HG02571 (cell line): ENCODE results near the gene OPA1.

ENCODE experiments used
- ATAC-seq: cut with Tn5 transposase; IDR thresholded peaks from one replicate; pipeline ENCODE4 v1.9.1; 2021; ENCODE audit warnings: mild to moderate bottlenecking, moderate library complexity; ENCODE audit not compliant: unreplicated experiment

Gene OPA1

DNA sequence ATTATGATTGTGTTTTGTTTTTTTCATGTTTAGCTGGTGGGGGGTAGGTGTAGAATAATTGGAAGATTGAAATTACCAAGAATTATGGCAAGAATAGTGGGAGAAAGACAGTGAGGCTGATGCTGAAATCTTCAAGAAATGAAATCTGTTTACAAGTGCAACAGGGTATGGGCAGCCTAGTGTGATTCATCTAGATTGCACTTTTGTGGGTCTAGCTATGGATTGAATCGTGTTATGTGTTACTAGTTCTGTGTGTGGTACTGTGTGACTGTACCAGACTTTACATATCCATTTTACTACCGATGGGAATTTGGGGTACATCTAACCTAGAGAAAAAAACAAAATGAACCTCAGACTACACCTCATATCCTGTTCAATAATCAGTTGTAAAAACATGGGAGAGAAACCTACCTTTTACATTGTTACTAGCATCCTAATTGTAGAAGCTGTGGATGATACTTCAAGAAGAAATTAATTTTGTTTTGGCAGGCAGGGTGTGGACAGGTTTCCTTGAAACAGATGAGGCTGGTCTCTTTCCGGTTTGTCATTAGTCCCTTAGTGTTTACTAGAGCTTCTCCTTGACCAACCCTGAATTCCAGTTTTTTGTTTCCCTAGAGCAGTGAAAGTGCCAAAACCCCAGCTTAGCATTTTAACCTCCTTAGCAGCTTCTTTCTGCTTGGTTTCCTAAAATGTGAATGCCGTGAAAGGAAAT lies 47.9 kb downstream of the OPA1 start:
- no peak for ATAC-seq

- ATAC-seq, result no peak
Measured at GRCh38 chr3:193641440-193641775, 48.4 kb downstream of the OPA1 start.

DNA sequence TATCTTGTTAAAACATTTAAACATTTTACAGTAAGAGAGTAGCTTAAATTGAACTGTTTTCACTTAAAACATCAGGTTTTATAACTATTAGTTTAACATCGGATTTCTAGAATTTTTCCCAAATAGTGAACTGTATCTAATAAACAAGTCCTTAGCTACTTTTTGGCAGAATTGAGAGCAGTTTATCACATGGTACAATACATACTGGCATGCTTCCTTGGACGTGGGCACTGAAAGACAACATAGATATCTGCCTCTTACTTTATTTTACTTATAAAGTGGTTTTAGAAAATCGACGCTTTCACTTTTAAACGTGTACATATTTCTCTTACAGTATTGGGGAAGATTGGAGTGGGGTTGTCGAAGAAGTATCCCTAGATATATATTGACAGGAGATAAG lies 52.8 kb downstream of the OPA1 start:
- ATAC-seq, result no peak

DNA sequence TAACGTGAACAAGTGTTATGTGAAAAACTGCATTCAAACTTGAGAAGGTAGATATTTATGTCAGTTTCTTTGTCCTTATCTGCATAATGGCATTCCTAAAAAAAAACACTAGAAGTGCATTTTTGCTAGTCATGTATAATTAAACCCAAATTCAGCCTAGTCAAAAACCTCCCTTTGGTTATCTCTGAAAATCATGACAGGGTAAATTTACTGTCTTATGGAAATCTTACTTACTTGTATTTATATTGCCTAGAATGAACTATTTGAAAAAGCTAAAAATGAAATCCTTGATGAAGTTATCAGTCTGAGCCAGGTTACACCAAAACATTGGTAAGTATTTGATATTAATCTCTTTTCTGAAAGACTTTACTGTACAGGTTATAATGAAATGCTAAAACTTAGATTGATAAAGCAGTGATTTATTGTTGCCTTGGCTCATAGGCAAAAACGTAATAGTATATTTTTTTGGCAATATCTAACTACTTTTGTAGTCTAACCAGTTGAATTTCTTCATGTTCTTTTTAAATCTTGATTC lies 55.6 kb downstream of the OPA1 start:
- no peak for ATAC-seq

DNA sequence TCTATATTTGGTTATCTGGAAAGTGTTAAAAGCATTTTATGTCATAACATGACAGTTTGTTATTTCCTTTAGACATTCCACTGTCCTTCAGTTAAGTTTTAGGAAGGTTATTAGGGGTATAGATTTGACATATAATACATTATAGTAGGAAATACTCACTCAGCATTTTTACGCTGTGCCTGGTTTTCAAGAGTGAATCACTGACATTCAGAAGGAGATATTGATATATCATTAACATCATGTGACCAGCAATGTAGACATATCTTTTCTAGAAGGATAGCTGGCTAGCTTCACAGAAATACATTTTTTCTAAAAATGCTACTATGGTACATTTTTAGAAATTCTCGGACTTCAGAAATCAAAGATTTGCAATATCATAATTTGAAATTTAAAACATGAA lies 57.6 kb downstream of the OPA1 start:
- ATAC-seq, result no peak

GRCh38 chr3:193655831-193656433 lies 62.9 kb downstream of the OPA1 start:
- ATAC-seq, result no peak

- ATAC-seq, result no peak
Measured at GRCh38 chr3:193656445-193656844, 63.4 kb downstream of the OPA1 start.

GRCh38 chr3:193656878-193657282 lies 63.9 kb downstream of the OPA1 start:
- no peak for ATAC-seq

GRCh38 chr3:193660171-193660570 lies 67.2 kb downstream of the OPA1 start:
- no peak for ATAC-seq

DNA sequence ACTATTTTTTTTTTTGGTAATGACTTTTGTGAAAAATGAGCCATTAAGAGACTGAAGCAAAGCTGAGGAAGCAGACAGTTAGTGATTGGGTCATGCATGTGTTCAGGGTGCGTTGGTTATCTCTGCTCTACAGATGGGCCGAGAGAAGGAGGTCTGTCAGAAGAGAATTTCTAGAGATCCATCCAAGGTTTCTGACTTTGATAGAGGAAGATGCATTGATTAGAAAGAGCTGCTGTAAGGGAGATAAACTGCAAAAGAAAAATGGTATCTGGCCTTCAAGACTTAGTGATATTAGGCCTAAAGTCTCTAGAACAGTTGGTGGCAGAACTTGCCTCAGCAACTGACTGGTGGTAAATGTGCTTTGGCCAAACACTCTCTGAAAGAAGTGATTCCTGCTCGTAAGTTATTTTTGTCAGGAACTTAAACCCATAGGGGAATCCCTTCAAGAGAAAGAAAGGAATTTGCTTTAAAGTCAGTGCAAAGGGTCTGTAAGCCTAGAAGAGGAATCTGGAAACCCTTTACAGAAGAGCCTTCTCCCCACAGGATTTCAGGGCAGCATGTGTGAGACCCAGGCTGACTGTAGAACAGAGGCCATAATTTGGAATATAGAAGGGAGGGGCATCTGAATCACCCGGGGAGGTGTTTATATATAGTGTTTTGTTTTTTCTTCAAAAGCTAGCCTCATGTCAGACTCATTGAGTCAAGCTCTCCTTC lies 67.8 kb downstream of the OPA1 start:
- no peak for ATAC-seq

DNA sequence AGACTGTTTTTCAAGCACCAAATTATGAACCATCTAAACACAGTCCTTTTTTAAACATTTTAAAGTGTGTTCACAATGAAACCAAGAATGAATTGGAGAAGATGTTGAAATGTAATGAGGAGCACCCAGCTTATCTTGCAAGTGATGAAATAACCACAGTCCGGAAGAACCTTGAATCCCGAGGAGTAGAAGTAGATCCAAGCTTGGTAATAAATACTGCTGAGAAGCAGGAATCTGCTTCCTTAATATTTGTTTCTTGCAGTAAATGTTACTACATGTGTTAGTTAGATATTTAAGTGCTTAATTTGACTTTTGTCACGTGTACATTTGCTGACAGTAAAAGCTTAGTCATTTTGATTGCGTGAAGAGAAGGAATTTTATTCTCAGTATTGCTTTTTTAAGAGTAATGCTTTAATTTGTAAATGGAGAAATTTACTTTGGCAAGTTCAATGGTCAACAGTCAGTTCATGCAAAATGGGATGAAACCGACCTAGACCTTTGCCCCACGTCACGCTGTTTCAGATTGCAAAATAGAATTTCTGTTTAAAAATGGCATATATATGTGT lies 69.8 kb downstream of the OPA1 start:
- ATAC-seq, result no peak

DNA sequence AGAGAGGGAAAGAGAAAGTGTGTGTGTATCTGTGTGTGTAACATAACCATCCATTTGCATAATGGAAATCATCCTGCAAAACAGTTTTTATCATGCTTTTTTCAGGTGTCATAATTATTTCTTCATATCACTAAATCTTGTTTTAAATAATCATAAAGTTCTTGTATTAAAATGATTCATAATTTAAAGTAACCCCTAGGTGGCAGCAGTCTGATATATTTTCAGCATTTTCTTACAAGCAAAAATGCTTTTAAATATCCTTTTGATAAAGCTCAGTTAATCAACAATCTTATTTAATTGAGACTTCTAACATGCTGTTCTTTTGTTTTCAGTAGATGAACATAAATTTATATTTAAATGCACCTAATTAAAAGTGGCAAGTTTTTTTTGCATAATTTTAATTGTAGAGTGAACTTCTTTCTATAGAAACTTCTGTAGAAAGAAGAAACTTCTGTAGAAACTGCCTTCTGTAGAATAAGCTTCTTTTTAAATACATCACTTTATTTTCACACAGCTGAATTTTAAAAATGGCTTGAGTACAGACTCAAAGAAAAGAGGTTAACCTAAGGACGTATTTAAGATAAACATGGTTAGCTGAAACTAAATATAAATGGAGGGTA lies 72.5 kb downstream of the OPA1 start:
- no peak for ATAC-seq

DNA sequence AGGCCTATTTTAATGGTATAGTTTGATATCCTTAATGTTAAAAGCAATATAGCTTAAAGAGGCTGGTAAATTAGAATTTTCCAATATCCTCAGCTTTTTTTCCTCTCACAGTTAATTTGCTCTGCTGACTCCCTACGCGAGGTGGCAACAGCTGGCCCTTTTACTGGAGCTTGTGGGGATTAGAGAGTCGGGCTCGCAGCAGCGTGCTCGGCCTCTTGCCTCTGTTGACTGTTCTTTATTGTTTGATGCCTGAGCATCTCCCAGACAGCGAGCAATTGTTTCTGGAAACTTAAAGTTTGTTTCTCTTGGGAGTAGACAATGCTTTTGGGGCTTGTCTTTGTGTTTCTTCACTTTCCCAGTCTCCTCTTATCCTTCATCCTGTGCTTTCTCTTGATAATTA lies 80.8 kb downstream of the OPA1 start:
- ATAC-seq, result no peak

GRCh38 chr3:193674714-193675113 lies 81.7 kb downstream of the OPA1 start:
- no peak for ATAC-seq

- no peak for ATAC-seq
Measured at GRCh38 chr3:193677734-193678133, 84.7 kb downstream of the OPA1 start.

DNA sequence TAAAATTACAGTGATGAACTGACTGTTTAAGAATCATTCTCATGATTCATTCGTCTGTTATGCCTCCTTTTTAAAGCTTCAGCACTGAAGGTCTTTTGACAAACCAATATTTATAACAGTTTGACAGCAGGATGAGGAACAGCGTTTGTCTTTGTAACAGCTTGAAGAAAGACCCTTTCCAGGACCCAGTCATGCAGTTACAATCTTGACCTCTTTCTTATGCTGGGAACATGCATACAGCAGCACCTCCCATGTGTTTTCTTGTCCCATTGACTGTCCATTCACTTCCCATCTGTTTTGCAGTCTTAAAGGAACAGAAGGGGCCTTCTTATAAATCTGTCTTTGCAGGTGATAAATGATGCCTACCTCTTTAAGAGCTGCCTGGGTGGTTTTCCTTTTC lies 87.2 kb downstream of the OPA1 start:
- no peak for ATAC-seq

GRCh38 chr3:193681631-193682030 lies 88.6 kb downstream of the OPA1 start:
- no peak for ATAC-seq

DNA sequence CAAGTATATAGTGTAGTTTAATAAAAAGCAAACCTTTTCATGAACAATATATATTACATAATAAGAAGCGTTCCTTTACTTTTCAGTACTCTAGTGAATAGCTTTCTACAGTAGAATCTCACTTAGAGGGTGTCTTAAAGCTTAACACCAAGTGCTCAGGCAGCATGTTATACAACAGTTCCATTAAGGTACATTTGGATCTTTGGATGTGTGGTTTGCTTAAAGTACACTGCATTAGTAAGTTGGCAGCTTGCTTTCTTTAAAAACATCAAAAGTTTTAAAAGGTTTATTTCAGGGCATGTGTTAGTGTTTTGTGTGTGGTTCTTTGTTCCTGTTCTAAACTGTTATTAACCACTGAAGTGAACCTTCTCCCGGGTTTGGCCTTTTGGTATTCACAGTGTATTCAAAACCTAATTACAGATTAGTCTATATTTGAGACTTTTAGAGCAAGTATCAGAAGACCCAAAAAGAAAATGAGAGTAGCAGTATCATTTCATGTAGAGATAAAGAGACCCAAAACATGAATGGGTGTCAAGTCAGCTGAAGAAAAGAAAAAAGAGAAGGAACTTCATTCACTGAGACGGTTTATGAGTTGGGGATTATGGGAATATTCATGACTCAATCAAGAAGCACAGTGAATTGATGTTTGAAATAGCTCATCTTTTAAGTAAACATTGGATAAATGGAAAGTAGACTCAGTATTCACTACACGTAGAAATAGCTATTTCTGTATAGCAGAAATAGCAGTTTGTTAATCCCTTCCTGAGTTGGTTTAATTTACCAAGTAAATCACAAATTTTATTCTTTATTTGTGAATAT lies 93.9 kb downstream of the OPA1 start:
- ATAC-seq, result no peak

GRCh38 chr3:193688834-193689714 lies 96.1 kb downstream of the OPA1 start:
- ATAC-seq, result no peak

- no peak for ATAC-seq
Measured at GRCh38 chr3:193693774-193694173, 100.8 kb downstream of the OPA1 start.
